Astrocyte (in vitro differentiated cells and primary cell): ENCODE measurements around the gene MUC3A.

Experiments used
- EZH2 ChIP-seq: IDR thresholded peaks from 2 replicates; pipeline ENCODE4 v1.6.1; 2012; ENCODE audit warnings: mild to moderate bottlenecking, low read length, inconsistent platforms; ENCODE audit not compliant: insufficient read depth
- TF ChIP-seq, protein P1 (sequence below): IDR thresholded peaks from 2 replicates; pipeline ENCODE4 v1.5.1; 2011; ENCODE audit warnings: low read depth, mild to moderate bottlenecking, inconsistent platforms, low read length, moderate library complexity; ENCODE audit not compliant: insufficient read depth

DNA sequence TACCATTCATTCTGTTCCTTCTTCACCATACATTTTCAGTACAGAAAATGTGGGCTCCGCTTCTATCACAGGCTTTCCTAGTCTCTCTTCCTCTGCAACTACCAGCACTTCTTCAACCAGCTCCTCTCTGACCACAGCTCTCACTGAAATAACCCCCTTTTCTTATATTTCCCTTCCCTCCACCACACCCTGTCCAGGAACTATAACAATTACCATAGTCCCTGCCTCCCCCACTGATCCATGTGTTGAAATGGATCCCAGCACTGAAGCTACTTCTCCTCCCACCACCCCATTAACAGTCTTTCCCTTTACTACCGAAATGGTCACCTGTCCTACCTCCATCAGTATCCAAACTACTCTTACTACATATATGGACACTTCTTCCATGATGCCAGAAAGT lies 10.6 kb downstream of the MUC3A start:
- TF ChIP-seq, protein P1, sequence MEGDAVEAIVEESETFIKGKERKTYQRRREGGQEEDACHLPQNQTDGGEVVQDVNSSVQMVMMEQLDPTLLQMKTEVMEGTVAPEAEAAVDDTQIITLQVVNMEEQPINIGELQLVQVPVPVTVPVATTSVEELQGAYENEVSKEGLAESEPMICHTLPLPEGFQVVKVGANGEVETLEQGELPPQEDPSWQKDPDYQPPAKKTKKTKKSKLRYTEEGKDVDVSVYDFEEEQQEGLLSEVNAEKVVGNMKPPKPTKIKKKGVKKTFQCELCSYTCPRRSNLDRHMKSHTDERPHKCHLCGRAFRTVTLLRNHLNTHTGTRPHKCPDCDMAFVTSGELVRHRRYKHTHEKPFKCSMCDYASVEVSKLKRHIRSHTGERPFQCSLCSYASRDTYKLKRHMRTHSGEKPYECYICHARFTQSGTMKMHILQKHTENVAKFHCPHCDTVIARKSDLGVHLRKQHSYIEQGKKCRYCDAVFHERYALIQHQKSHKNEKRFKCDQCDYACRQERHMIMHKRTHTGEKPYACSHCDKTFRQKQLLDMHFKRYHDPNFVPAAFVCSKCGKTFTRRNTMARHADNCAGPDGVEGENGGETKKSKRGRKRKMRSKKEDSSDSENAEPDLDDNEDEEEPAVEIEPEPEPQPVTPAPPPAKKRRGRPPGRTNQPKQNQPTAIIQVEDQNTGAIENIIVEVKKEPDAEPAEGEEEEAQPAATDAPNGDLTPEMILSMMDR, result no peak
- no peak for TF ChIP-seq EZH2
